Gastroesophageal sphincter (tissue), 4 donors: ENCODE results near the gene LARP1B. TPM values are rescaled to one million over a fixed set of nuclear protein-coding genes. Genes with fewer than 3 reads are reported as not detected.

ENCODE experiments used
- ATAC-seq: fragments of 150-250 bp; one replicate; pipeline ENCODE4 v1.9.1; 2016; ENCODE audit warnings: mild to moderate bottlenecking, moderate library complexity
- H3K27ac ChIP-seq, 4 donors: fragments of 200-600 bp; sonication (generic) in 3 of 4; 1 replicate in 3 of 4; 2 replicates in 1 of 4; pipeline ENCODE4 v1.5.1; 2016 to 2019
- H3K27me3 ChIP-seq: fragments of 200-600 bp; sonication (generic); one replicate; pipeline ENCODE4 v1.5.1; 2019
- H3K36me3 ChIP-seq, 2 donors: fragments of 200-600 bp; sonication (generic); one replicate each; pipeline ENCODE4 v1.5.1; 2019; ENCODE audit warnings: control low read depth in 1 of 2
- H3K4me1 ChIP-seq, 3 donors: fragments of 200-600 bp; sonication (generic); 1 replicate in 2 of 3; 2 replicates in 1 of 3; pipeline ENCODE4 v1.5.1; 2016 to 2019; ENCODE audit warnings: control low read depth in 2 of 3
- H3K4me3 ChIP-seq, 2 donors: fragments of 200-600 bp; sonication (generic); one replicate each; pipeline ENCODE4 v1.5.1; 2019; ENCODE audit warnings: mild to moderate bottlenecking in 1 of 2, moderate library complexity in 1 of 2
- H3K9me3 ChIP-seq, 3 donors: fragments of 200-600 bp; sonication (generic); one replicate each; pipeline ENCODE4 v1.5.1; 2017 to 2019; ENCODE audit warnings: control low read depth in 2 of 3
- EP300 ChIP-seq: sonication (generic); formaldehyde crosslinking; IDR thresholded peaks from one replicate; pipeline ENCODE4 v1.6.1; 2017; ENCODE audit warnings: antibody characterized with exemption, mild to moderate bottlenecking
- POLR2A ChIP-seq, 2 donors: fragments of 450-650 bp; IDR thresholded peaks; one replicate each; pipeline ENCODE4 v1.6.1; 2017; ENCODE audit warnings: antibody characterized with exemption in 2 of 2, mild to moderate bottlenecking in 2 of 2, moderate library complexity in 1 of 2
- POLR2AphosphoS5 ChIP-seq: sonication (generic); formaldehyde crosslinking; IDR thresholded peaks from one replicate; pipeline ENCODE4 v1.6.1; 2017; ENCODE audit warnings: antibody characterized with exemption
- WGBS, 2 donors: methylation state at CpG; one replicate each; pipeline ENCODE4 v1.1.5; 2018; ENCODE audit warnings: low coverage in 1 of 2; 5-methylcytosine and 5-hydroxymethylcytosine counted together
- total RNA-seq, 4 donors: library from RNA; depleted of rRNA; stranded (reverse); fragments of >200 nt; gene quantifications; one replicate each; pipeline ENCODE4 v1.1.0, GENCODE V29; 2016
- TF ChIP-seq, protein P1 (sequence below), 4 experiments: fragments of 200-600 bp in 2 of 4; fragments of 450-650 bp in 2 of 4; sonication (generic) in 1 of 4; IDR thresholded peaks; one replicate each; pipeline ENCODE4 v1.5.1; 2017 to 2019; ENCODE audit warnings: antibody characterized with exemption in 4 of 4, mild to moderate bottlenecking in 2 of 4, moderate library complexity in 2 of 4

LARP1B gene
- total RNA-seq, 4 donors from 2014 or later, result 18.5 to 33.2 (median 26.4) TPM

GRCh38 chr4:128232719-128233118, 171.6 kb downstream of the LARP1B start:
- no peak overlapping the region for H3K4me3 ChIP-seq
- no peak for ATAC-seq

GRCh38 chr4:128234836-128235235, 173.7 kb downstream of the LARP1B start:
- H3K4me3 ChIP-seq, result no peak overlapping the region
- no peaks in the 10 kb centered on the region for H3K9me3 ChIP-seq
- H3K27ac ChIP-seq, result no peak overlapping the region
- TF ChIP-seq POLR2AphosphoS5 (no peak), POLR2A (IDR thresholded peaks at IDR 0.05) (no peak)
- 90 to 100% methylated on average over 3 of the region's 3 CpGs for WGBS, 2 donors
- no peak for ATAC-seq
- H3K36me3 ChIP-seq, result no peaks in the 10 kb centered on the region
- no peaks in the 10 kb centered on the region for H3K27me3 ChIP-seq
- H3K4me1 ChIP-seq, result no peaks in the 10 kb centered on the region

More at GRCh38 chr4:128232719-128233118, 171.6 kb downstream of the LARP1B start:
- no peaks in the 10 kb centered on the region for H3K36me3 ChIP-seq
- no peaks in the 10 kb centered on the region for H3K4me1 ChIP-seq
- TF ChIP-seq, protein P1, sequence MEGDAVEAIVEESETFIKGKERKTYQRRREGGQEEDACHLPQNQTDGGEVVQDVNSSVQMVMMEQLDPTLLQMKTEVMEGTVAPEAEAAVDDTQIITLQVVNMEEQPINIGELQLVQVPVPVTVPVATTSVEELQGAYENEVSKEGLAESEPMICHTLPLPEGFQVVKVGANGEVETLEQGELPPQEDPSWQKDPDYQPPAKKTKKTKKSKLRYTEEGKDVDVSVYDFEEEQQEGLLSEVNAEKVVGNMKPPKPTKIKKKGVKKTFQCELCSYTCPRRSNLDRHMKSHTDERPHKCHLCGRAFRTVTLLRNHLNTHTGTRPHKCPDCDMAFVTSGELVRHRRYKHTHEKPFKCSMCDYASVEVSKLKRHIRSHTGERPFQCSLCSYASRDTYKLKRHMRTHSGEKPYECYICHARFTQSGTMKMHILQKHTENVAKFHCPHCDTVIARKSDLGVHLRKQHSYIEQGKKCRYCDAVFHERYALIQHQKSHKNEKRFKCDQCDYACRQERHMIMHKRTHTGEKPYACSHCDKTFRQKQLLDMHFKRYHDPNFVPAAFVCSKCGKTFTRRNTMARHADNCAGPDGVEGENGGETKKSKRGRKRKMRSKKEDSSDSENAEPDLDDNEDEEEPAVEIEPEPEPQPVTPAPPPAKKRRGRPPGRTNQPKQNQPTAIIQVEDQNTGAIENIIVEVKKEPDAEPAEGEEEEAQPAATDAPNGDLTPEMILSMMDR (IDR thresholded peaks at IDR 0.05), result no peak
- TF ChIP-seq POLR2A (IDR thresholded peaks at IDR 0.05), result no peak
- TF ChIP-seq POLR2AphosphoS5, result no peak
- no peak for TF ChIP-seq EP300
- WGBS, 2 donors, result 82 to 85% methylated on average over 2 to 3 of the region's 3 CpGs
- H3K27me3 ChIP-seq, result no peaks in the 10 kb centered on the region
- no peaks in the 10 kb centered on the region for H3K9me3 ChIP-seq
- no peak overlapping the region for H3K27ac ChIP-seq

DNA sequence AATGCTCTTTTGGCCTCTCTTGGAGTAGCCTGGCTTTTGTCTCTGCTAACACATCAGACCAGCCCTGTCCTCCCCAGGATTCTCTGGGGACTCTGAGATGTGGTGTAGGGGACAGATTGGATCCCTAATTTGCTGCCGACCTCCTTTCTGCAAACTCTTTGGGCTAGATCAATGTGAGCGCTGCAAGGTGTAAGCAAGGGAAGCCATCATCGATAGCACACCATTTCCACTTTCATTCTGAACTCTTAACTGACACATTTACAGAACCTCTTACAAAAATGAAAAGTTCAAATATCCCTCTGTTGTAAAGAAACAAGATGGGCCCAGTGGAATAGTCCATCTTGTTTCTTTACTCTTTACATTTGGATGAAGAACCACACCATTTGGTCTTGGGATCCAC, 179.9 kb downstream of the LARP1B start:
- no peak for ATAC-seq
- Histone ChIP-seq H3K9me3 (no peaks in the 10 kb centered on the region), H3K27me3 (no peaks in the 10 kb centered on the region), H3K4me1 (no peaks in the 10 kb centered on the region), H3K36me3 (no peaks in the 10 kb centered on the region), H3K27ac (no peak overlapping the region), H3K4me3 (no peak overlapping the region)
- TF ChIP-seq EP300, result no peak
- TF ChIP-seq POLR2AphosphoS5, result no peak
- TF ChIP-seq, protein P1 (IDR thresholded peaks at IDR 0.05), result no peak
- no peak for TF ChIP-seq POLR2A (IDR thresholded peaks at IDR 0.05)
- 100% methylated on average over 3 of the region's 3 CpGs; no CpG with 5 or more reads in 1 of the 2 donors for WGBS, 2 donors

- ATAC-seq, result peak; percentile 56
- no peak overlapping the region for H3K27ac ChIP-seq
- TF ChIP-seq EP300 (no peak), POLR2AphosphoS5 (no peak), POLR2A (IDR thresholded peaks at IDR 0.05) (no peak)
- TF ChIP-seq, protein P1 (IDR thresholded peaks at IDR 0.05), result no peak
These were observed 180.4 kb downstream of the LARP1B start for GRCh38 chr4:128241425-128241913.

DNA sequence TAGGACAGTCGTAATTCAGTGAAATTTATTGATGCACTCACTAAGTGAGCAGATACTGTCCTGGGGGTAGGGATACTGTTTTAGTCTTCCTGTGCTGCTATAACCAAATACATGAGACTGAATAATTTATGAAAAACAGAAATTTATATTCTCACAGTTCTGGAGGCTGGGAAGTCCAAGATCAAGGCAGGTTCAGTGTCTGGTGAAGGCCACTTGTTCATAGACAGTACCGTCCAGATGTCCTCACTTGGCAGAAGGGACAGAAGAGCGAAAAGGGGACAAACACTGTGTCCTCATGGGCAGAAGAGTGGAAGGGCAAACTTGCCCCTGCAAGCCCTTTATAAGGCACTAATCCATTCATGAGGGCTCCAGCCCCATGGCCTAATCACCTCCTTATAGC, 180.9 kb downstream of the LARP1B start:
- no peaks in the 10 kb centered on the region for H3K27me3 ChIP-seq
- no peak for TF ChIP-seq EP300
- no peaks in the 10 kb centered on the region for H3K4me1 ChIP-seq
- no peak for ATAC-seq
- no peak overlapping the region for H3K27ac ChIP-seq
- H3K4me3 ChIP-seq, result no peak overlapping the region
- no peaks in the 10 kb centered on the region for H3K36me3 ChIP-seq
- H3K9me3 ChIP-seq, result no peaks in the 10 kb centered on the region
- WGBS, 2 donors, result 43 to 86% methylated on average over 1 to 3 of the region's 3 CpGs

More at GRCh38 chr4:128241425-128241913, 180.4 kb downstream of the LARP1B start:
- H3K4me3 ChIP-seq, result no peak overlapping the region
- 37 to 39% methylated on average over 3 of the region's 3 CpGs for WGBS, 2 donors
- no peaks in the 10 kb centered on the region for H3K9me3 ChIP-seq
- H3K36me3 ChIP-seq, result no peaks in the 10 kb centered on the region
- H3K27me3 ChIP-seq, result no peaks in the 10 kb centered on the region
- no peaks in the 10 kb centered on the region for H3K4me1 ChIP-seq

- WGBS, 2 donors, result 86 to 91% methylated on average over 2 to 4 of the region's 4 CpGs
- H3K4me1 ChIP-seq, result no peaks in the 10 kb centered on the region
- no peaks in the 10 kb centered on the region for H3K27me3 ChIP-seq
- no peaks in the 10 kb centered on the region for H3K9me3 ChIP-seq
- no peak overlapping the region for H3K4me3 ChIP-seq
- no peak for TF ChIP-seq EP300
- H3K36me3 ChIP-seq, result no peaks in the 10 kb centered on the region
- no peak overlapping the region for H3K27ac ChIP-seq
- no peak for ATAC-seq
These were observed 181.5 kb downstream of the LARP1B start for GRCh38 chr4:128242601-128243000.
